ENCODE measurements around the gene NCKAP5L. TPM values are rescaled to one million over a fixed set of nuclear protein-coding genes. Genes with fewer than 3 reads are reported as not detected.
A peak's percentile ranks its signal among the peaks of the same experiment; 100 is the strongest.

NCKAP5L gene
- total and polyA plus RNA-seq, 2 experiments from 2014 or later = 10.2 to 37.0 TPM

GRCh38 chr12:49750996-49751393 is 77.2 kb downstream of the NCKAP5L start (continued):
- no peak for TF ChIP-seq ZNF462 (CRISPR knock-in tag; IDR thresholded peaks at IDR 0.05)

GRCh38 chr12:49750027-49750995 is 77.9 kb downstream of the NCKAP5L start:
- Mint-ChIP-seq H3K9me3 (no peaks in the 10 kb centered on the region), H3K36me3 (ENCODE audit: low read depth) (peaks cover 38% of the 10 kb centered on the region), H3K27ac (peak overlapping the region; percentile 91), H3K4me1 (peaks cover 32% of the 10 kb centered on the region), H3K4me3 (peak overlapping the region; percentile 15; the same call in 2 of the 3 replicates), H3K27me3 (ENCODE audit: insufficient read depth, low read depth, poor library complexity) (peaks cover 5% of the 10 kb centered on the region)
- no peak for TF ChIP-seq REST (IDR thresholded peaks at IDR 0.05; ENCODE audit: unreplicated experiment)
- TF ChIP-seq STAT1 (IDR thresholded peaks at IDR 0.05; ENCODE audit: unreplicated experiment) = no peak
- TF ChIP-seq POLR2AphosphoS5 (IDR thresholded peaks at IDR 0.05; ENCODE audit: low read depth) = no peak
- no peak for TF ChIP-seq ETS1 (IDR thresholded peaks at IDR 0.05)
- Histone ChIP-seq H3K27ac (ENCODE audit: low read depth) (peak overlapping the region; percentile 37), H3K36me3 (ENCODE audit: insufficient read depth) (peaks cover 29% of the 10 kb centered on the region), H3K9me2 (ENCODE audit: insufficient read depth) (no peaks in the 10 kb centered on the region), H4K20me1 (replicated peaks; ENCODE audit: insufficient read depth) (peaks cover 78% of the 10 kb centered on the region), H3K4me2 (peak overlapping the region; percentile 45; the same call in 1 of the 2 replicates), H3K4me3 (no peak overlapping the region), H3F3A (replicated peaks; ENCODE audit: low read depth) (no peaks in the 10 kb centered on the region), H3K4me1 (ENCODE audit: insufficient read depth) (peaks cover 6% of the 10 kb centered on the region), H3K27me3 (ENCODE audit: insufficient read depth) (no peaks in the 10 kb centered on the region), H3K79me2 (replicated peaks; ENCODE audit: insufficient read depth) (peaks cover 100% of the 10 kb centered on the region), H2AFZ (no peak overlapping the region)
- ATAC-seq (peak; percentile 55), DNase-seq (ENCODE audit: low spot score) (peak; percentile 49)

All from GM23338 (cell line).